HL-60 (cell line): ENCODE measurements around the gene HOXB3.

Experiments used
- DNase-seq, 2 experiments: peaks; one replicate each; pipeline ENCODE4 v3.0.0-alpha.2; 2010 to 2020; ENCODE audit warnings: low read depth in 1 of 2, low spot score in 1 of 2
- H3K27ac ChIP-seq: fragments of 250-450 bp; sonication (Bioruptor Pico); replicated peaks from 2 replicates; pipeline ENCODE4 v1.5.1; 2020; ENCODE audit warnings: mild to moderate bottlenecking, moderate library complexity
- H3K27me3 ChIP-seq: fragments of 250-450 bp; sonication (Bioruptor Pico); 2 replicates; pipeline ENCODE4 v1.5.1; 2021; ENCODE audit warnings: mild to moderate bottlenecking, moderate library complexity; ENCODE audit not compliant: insufficient read depth, poor library complexity, severe bottlenecking
- H3K4me3 ChIP-seq: replicated peaks from 2 replicates; pipeline ENCODE4 v1.5.1; 2011; ENCODE audit warnings: mild to moderate bottlenecking, control low read depth, low read length; ENCODE audit not compliant: insufficient read depth
- GABPA ChIP-seq: IDR thresholded peaks from 2 replicates; pipeline ENCODE4 v1.6.1; 2012; ENCODE audit warnings: low read depth
- POLR2AphosphoS5 ChIP-seq: IDR thresholded peaks from 2 replicates; pipeline ENCODE4 v1.6.1; 2012; ENCODE audit warnings: low read depth
- SPI1 ChIP-seq: IDR thresholded peaks from 2 replicates; pipeline ENCODE4 v1.6.1; 2012; ENCODE audit warnings: low read depth, mild to moderate bottlenecking, borderline replicate concordance
- TF ChIP-seq, protein P1 (sequence below): IDR thresholded peaks from 2 replicates; pipeline ENCODE4 v1.6.1; 2012; ENCODE audit warnings: low read depth; ENCODE audit not compliant: insufficient replicate concordance
- TF ChIP-seq, protein P2 (sequence below): IDR thresholded peaks from one replicate; pipeline ENCODE4 v1.5.1; 2011; ENCODE audit warnings: low read length, control low read depth, inconsistent platforms; ENCODE audit not compliant: insufficient read depth

Gene HOXB3

DNA sequence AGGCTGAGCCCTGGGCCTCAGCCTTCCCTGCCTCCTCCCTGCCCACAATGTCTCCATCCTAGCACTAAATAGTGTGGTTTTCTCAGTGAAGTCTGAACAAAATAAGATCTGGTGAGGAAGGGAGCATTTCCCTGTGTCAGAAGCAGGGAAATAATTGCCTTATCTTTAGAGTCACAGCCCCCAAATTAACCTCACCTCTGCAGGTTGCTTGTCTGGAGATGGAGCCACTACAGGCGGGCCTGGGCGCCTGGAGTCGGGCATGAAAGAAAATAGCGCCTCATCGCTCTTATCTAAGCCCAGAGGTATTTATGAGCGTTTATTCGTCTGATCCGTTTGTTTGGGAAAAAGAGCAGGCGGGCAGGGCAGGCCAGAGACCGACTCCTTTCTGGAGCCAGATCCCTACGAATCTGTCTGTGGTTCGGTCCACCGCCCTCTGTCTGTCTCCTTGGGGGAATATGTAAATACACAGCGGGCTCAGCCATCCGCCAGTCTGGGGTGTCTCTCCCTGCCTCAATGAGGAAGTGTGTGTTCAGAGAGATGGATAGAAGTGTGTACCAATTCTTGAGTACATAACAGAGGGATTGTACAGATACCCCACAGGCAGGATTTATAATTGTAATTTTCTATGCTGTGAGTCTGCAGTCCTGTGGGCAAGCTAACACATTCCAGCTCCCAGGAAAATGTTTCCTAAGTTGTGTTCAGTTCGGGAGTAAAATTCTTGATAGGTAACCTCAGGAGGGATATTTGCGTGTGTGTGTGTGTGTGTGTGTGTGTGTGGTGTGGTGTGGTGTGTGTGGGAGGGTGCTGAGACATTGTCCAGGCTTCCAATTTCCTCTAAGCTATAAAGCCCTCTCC lies 10.4 kb upstream of the HOXB3 start:
- Histone ChIP-seq H3K27me3 (peaks cover 90% of the 10 kb centered on the region), H3K4me3 (no peak overlapping the region), H3K27ac (no peak overlapping the region)
- no peak; the same call in 1 of the 2 replicates for TF ChIP-seq SPI1
- TF ChIP-seq, protein P1, sequence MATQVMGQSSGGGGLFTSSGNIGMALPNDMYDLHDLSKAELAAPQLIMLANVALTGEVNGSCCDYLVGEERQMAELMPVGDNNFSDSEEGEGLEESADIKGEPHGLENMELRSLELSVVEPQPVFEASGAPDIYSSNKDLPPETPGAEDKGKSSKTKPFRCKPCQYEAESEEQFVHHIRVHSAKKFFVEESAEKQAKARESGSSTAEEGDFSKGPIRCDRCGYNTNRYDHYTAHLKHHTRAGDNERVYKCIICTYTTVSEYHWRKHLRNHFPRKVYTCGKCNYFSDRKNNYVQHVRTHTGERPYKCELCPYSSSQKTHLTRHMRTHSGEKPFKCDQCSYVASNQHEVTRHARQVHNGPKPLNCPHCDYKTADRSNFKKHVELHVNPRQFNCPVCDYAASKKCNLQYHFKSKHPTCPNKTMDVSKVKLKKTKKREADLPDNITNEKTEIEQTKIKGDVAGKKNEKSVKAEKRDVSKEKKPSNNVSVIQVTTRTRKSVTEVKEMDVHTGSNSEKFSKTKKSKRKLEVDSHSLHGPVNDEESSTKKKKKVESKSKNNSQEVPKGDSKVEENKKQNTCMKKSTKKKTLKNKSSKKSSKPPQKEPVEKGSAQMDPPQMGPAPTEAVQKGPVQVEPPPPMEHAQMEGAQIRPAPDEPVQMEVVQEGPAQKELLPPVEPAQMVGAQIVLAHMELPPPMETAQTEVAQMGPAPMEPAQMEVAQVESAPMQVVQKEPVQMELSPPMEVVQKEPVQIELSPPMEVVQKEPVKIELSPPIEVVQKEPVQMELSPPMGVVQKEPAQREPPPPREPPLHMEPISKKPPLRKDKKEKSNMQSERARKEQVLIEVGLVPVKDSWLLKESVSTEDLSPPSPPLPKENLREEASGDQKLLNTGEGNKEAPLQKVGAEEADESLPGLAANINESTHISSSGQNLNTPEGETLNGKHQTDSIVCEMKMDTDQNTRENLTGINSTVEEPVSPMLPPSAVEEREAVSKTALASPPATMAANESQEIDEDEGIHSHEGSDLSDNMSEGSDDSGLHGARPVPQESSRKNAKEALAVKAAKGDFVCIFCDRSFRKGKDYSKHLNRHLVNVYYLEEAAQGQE = no peak
- TF ChIP-seq POLR2AphosphoS5 = no peak
- TF ChIP-seq, protein P2, sequence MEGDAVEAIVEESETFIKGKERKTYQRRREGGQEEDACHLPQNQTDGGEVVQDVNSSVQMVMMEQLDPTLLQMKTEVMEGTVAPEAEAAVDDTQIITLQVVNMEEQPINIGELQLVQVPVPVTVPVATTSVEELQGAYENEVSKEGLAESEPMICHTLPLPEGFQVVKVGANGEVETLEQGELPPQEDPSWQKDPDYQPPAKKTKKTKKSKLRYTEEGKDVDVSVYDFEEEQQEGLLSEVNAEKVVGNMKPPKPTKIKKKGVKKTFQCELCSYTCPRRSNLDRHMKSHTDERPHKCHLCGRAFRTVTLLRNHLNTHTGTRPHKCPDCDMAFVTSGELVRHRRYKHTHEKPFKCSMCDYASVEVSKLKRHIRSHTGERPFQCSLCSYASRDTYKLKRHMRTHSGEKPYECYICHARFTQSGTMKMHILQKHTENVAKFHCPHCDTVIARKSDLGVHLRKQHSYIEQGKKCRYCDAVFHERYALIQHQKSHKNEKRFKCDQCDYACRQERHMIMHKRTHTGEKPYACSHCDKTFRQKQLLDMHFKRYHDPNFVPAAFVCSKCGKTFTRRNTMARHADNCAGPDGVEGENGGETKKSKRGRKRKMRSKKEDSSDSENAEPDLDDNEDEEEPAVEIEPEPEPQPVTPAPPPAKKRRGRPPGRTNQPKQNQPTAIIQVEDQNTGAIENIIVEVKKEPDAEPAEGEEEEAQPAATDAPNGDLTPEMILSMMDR = no peak
- TF ChIP-seq GABPA = no peak
- DNase-seq = no peak

GRCh38 chr17:48599354-48599753 lies 9.3 kb upstream of the HOXB3 start:
- TF ChIP-seq GABPA (no peak), POLR2AphosphoS5 (no peak), SPI1 (no peak)
- TF ChIP-seq, protein P2 = no peak
- TF ChIP-seq, protein P1 = no peak
- H3K27me3 ChIP-seq = peaks cover 84% of the 10 kb centered on the region
- no peak overlapping the region for H3K4me3 ChIP-seq
- no peak for DNase-seq
- H3K27ac ChIP-seq = no peak overlapping the region

GRCh38 chr17:48598736-48599135 lies 8.7 kb upstream of the HOXB3 start:
- no peak overlapping the region for H3K27ac ChIP-seq
- no peak for DNase-seq
- peaks cover 81% of the 10 kb centered on the region for H3K27me3 ChIP-seq
- TF ChIP-seq, protein P2 = no peak
- TF ChIP-seq, protein P1 = no peak
- TF ChIP-seq GABPA (no peak), SPI1 (no peak), POLR2AphosphoS5 (no peak)
- H3K4me3 ChIP-seq = no peak overlapping the region
